ENCODE measurements around the gene SFRP5.

SFRP5 gene

DNA sequence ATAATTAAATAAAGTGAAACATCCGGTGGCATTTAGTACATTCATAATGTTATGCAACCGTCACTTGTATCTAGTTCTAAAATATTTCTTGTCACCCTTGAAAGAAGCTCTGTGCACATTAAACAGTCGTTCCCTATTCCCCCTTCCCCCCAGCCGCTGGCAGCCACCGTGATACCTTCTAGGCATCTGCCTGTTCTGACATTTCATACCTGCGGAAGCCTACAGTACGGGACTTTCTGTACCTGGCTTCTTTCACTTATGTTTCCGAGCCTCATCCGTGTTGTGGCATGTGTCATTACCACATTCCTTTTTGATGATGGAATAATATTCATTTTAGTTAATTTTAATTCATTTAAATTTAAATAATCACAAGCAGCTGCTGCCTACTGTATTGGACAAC lies 13.9 kb upstream of the SFRP5 start:
- no peak for DNase-seq (ENCODE audit: low read depth, low spot score)

- no peak for DNase-seq (ENCODE audit: low read depth, low spot score)
Observed at GRCh38 chr10:97785231-97785630, 13.4 kb upstream of the SFRP5 start.

- DNase-seq (ENCODE audit: low read depth, low spot score) = no peak
Observed at GRCh38 chr10:97784200-97784810, 12.5 kb upstream of the SFRP5 start.

DNA sequence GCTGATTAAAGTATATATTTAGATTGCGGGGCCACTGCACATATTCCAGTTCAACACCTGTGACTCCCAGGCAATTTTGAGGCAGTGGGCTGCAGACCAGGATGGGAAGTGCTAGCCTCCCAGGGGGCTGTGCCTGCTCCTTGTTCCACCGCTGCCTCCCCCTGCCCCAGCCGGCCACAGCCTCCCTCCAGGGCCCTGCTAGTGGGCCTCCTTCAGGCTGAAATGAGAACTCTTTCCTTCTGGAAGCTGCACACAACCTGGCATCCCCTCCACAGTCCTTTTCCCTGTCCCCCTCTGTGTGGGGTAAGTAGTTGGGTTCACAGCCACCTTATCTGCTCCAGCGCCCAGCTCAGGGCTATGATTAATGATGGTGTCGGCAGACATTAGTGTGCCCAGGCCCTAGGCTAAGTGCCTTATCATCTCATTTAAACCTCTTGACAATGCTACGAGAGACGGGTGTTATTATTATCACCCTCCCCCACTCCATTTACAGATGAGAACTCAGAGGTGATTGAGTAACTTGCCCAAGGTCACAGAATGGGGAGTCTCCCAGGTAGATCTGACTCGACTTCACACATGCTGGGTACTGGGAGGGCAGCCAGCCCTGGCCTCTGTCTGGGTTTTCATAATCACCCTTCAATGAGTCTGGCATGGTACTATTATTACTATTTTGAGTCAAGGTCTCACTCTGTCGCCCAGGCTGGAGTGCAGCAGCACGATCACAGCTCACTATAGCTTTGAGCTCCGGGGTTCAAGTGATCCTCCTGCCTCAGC lies 10.8 kb upstream of the SFRP5 start:
- no peak for DNase-seq (ENCODE audit: low read depth, low spot score)

GRCh38 chr10:97781618-97782331 lies 10.0 kb upstream of the SFRP5 start:
- DNase-seq (ENCODE audit: low read depth, low spot score) = no peak

DNA sequence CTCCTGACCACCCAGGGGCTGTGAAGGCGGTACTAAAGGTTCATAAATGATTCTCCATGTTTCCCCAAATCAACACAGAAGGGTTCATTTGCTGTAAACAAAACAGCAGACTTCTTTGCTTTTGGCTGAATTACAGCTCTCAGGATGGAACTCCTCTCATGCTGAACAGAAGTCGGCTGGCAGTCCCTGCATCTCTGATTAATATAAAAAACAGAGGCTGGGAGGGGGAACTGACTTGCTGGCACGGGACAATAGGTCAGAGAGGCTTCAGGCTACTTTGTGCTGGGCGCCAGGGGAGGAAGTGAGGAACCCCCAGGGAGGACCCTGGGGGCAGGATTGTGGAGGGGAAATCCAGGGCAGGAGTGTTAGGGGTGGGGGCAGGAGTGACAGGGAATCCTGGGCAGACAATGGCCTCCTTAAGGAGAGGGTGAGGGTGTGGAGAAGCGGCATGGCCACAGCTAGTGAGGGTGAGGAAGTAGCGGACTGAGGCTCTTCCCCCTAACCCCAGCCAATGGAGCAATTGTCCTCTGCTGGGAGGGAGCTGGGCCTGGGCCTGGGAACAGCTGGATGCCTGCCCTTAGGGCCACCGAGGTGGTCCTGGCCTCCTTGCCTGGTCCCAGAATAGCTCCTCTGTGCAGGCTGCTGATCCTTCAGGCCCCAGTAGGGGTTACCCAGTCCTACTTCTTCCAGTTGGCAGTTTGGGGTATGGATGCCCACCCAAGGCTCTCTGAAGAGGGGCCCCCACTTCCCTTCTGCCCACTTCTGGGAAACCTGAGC lies 9.2 kb upstream of the SFRP5 start:
- DNase-seq (ENCODE audit: low read depth, low spot score) = no peak

DNA sequence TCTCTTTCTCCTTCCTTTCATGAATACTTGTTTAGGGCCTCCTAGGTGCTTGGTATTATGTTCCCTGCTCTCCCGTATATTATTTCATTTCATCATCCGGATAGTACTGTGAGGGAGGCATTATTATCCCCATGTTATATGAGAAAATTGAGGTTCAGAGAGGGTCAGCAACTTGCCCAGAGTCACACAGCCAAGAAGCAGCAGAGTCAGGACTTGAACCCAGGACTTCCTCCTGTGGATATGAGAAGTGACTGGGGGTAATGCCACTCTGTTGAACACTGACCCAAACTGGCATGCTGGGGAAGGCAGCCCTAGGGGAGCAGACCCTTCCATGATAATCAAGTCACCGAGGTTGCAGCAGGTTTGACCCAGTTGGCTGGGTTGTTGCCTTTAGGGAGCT lies 8.2 kb upstream of the SFRP5 start:
- no peak for DNase-seq (ENCODE audit: low read depth, low spot score)

DNA sequence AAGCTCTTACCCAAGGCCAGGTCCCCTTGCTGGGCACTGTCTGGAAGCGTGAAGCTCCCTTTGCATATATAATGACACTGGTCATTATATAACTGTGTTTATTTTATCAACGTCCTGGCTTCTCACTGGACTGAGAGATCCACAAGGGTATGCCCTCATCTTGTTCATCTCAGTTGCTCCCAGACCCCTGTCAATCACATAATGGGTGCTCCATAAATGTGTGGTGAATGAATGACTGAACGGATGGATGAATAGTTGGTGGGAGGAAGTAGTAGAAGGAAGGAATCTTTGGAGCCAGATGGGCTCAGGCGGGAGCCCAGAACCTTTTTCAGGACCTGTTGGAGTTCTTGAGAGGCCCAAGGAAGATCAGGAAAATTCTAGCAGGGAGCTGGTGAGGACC lies 7.7 kb upstream of the SFRP5 start:
- no peak for DNase-seq (ENCODE audit: low read depth, low spot score)

DNA sequence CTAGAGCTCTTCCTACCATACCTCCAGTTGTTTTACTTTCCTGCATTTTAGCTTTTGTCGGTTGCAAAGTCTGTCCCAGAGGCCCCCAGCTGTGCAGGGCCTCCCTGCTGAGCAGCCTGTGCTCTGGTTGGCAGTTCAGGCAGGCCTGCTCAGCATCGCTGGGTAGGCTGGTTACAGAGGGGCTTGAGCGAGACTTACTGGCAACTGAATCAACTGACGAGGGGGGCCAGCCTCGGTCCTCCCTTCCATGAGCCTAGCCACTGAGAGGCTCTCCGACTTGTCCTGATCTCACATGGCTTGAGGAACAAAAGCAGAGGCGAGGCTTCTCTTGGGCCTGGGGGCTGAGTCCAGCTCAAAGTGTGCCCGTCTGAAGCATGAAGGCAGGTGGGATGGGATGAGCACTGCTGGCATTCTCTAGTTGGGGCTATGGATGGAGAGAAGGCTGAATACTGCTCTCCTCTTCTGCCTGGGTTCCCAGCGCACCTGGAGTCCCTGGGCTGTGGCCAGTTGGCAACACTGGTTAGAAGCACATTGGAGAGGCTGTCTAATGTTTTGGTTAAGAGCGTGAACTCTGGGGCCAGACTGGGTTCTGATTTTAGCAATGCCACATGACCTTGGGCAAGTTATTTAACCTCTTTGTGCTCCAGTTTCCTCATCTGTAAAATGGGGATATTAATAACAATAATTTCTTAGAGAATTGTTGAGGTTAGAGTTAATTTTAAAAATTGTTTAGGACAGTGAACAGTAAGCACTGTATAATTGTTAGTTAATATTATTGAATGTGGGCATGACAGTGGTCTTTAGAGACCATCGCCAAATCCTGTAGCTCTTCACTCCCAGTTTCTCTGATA lies 6.9 kb upstream of the SFRP5 start:
- no peak for DNase-seq (ENCODE audit: low read depth, low spot score)

- DNase-seq (ENCODE audit: low read depth, low spot score) = no peak
Observed at GRCh38 chr10:97777143-97777542, 5.3 kb upstream of the SFRP5 start.

DNA sequence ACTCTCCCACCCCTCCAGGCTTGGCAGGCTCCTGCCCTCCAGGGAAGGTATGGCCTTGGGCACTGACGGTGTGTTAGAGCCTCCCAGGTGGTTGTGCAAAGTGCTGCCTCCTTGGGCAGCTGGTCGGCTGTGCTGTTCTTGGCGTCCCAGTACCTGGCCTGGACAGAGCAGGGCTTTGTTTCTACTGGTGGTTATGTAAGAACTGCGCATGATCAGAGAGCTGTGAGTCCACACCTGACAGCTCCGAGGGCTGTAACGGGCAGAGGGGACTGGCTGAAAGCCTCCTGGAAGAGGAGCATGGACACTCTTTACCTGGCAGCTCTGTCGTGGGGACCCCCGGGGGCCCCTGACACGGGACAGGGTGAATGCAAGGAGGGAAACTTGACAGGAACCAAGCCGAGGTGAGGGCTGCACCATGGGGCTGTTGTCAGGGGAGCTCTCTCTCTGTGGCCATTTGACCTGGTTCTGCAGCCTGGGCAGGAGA lies 3.1 kb upstream of the SFRP5 start:
- DNase-seq (ENCODE audit: low read depth, low spot score) = no peak

- no peak for DNase-seq (ENCODE audit: low read depth, low spot score)
Observed at GRCh38 chr10:97773096-97773495, 1.3 kb upstream of the SFRP5 start.

GRCh38 chr10:97771055-97771891 lies 526 bp downstream of the SFRP5 start:
- no peak for DNase-seq (ENCODE audit: low read depth, low spot score)

- no peak for DNase-seq (ENCODE audit: low read depth, low spot score)
Observed at GRCh38 chr10:97770255-97770654, 1.5 kb downstream of the SFRP5 start.

GRCh38 chr10:97768322-97769315 lies 3.2 kb downstream of the SFRP5 start:
- no peak for DNase-seq (ENCODE audit: low read depth, low spot score)

- DNase-seq (ENCODE audit: low read depth, low spot score) = no peak
Observed at GRCh38 chr10:97766996-97767924, 4.5 kb downstream of the SFRP5 start.

DNA sequence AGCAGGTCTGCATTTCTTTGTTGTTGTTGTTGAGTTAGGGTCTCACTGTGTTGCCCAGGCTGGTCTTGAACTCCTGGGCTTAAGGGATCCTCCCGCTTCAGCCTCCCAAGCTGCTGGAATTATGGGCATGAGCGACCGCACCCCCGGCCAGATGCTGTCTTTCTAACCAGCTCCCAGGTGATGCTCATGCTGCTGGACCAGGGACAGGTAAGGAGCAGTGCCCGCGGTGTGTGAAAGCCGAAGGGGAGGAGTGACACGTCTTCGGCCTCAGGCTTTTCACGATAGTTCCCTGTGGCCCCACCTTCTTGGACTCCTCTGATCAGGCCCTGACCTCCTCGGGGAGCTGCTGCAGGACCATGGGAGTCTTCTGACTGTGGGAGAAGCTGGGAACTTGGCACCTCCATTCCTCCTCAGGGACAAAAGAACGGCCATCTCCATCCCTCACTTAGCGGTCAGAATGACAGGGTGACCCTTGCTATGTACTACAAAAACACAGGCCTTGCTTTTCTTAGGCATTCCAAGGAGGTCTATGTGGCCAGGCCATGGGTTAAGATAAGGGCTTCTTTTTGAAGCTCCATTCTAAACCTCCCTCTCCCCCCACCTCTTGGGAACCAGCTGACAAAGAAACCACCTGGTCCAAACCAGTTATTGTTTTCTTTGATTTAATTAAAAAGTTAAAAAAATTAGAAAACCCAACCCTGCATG lies 5.5 kb downstream of the SFRP5 start:
- no peak for DNase-seq (ENCODE audit: low read depth, low spot score)

Data from activated naive CD8-positive, alpha-beta T cell treated with anti-CD3 and anti-CD28 coated beads, Interleukin-2, amount 50 U/mL, for 16 hours (primary cell).